ENCODE data around the gene SPNS3.

Gene SPNS3

DNA sequence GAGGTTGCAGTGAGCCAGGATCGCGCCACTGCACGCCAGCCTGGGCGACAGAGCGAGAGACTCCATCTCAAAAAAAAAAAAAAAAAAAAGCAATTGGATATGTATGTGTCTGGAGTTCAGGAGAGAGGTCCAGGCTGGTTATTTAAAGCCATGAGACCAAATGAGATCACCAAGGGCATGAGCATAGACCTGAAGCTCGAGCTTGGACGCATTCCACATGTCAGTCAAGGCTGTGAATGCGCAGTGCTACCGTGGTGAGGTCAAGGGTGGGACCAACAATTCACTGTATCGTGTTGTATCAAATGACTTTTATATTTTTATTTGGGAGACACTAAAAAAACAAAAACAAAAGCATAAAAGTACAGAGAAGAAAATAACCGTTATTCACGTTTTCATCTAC is 35.8 kb downstream of the SPNS3 start:
- DNase-seq (ENCODE audit: low spot score in 2 of 2) (no peak), ATAC-seq (ENCODE audit: low read depth) (no peak)
- Mint-ChIP-seq H3K36me3 (no peaks in the 10 kb centered on the region), H3K4me1 (no peaks in the 10 kb centered on the region), H3K27ac (no peak overlapping the region), H3K9me3 (no peaks in the 10 kb centered on the region), H3K27me3 (peaks cover 7% of the 10 kb centered on the region), H3K4me3 (no peak overlapping the region)

DNA sequence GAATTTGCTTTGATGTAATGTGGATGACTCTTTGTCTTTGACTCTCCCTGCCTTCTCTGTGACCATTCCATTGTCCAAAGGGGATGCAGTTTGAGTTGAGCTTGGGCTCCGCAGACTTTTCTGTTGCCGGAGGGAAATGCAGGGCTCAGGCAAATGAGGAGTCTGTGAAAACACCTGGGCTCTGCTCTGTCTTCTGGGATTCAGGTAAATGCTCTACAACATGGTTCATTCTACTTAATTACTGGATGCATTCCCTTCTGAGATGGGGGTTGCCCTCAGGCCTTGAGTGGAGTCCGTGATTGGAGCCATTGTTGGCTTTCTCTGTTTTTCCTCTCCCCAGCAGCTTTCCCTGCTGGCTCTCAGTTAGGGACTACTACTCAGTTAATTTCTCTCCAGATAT is 38.5 kb downstream of the SPNS3 start:
- H3K36me3 Mint-ChIP-seq: no peaks in the 10 kb centered on the region
- DNase-seq (ENCODE audit: low spot score in 2 of 2): no peak
- no peak overlapping the region for H3K27ac Mint-ChIP-seq
- no peaks in the 10 kb centered on the region for H3K9me3 Mint-ChIP-seq
- no peaks in the 10 kb centered on the region for H3K4me1 Mint-ChIP-seq
- H3K4me3 Mint-ChIP-seq: no peak overlapping the region
- H3K27me3 Mint-ChIP-seq: peaks cover 12% of the 10 kb centered on the region
- no peak for ATAC-seq (ENCODE audit: low read depth)

DNA sequence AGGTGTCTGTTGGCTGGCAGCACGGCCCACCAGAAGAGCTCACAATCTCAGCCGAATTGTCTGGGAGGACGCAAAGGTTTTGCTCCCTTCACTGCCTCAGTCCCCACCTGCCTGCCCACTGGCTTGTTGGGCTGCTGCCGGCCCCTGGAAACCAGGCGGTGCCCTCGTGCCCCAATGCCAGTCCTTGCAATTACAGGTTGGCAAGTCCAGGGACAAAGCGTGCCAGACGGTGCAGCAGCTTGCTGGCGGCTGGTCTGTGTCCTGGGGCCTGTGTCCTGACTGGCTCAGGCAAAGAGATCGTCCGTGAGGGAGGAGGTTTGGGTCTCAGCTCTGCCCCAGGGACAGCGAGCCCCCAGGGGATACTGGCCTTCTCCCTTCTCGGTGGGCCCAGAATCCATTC is 40.4 kb downstream of the SPNS3 start:
- H3K4me1 Mint-ChIP-seq: no peaks in the 10 kb centered on the region
- no peak for DNase-seq (ENCODE audit: low spot score in 2 of 2)
- H3K27ac Mint-ChIP-seq: no peak overlapping the region
- H3K9me3 Mint-ChIP-seq: no peaks in the 10 kb centered on the region
- no peak for ATAC-seq (ENCODE audit: low read depth)
- H3K4me3 Mint-ChIP-seq: no peak overlapping the region
- H3K36me3 Mint-ChIP-seq: no peaks in the 10 kb centered on the region
- peaks cover 9% of the 10 kb centered on the region for H3K27me3 Mint-ChIP-seq

GRCh38 chr17:4475001-4475400 is 41.3 kb downstream of the SPNS3 start:
- DNase-seq (ENCODE audit: low spot score in 2 of 2): no peak
- Mint-ChIP-seq H3K36me3 (no peaks in the 10 kb centered on the region), H3K27ac (no peak overlapping the region), H3K4me1 (no peaks in the 10 kb centered on the region), H3K9me3 (no peaks in the 10 kb centered on the region), H3K27me3 (peaks cover 9% of the 10 kb centered on the region), H3K4me3 (no peak overlapping the region)
- ATAC-seq (ENCODE audit: low read depth): no peak

- Mint-ChIP-seq H3K9me3 (no peaks in the 10 kb centered on the region), H3K4me3 (no peak overlapping the region), H3K27me3 (peaks cover 9% of the 10 kb centered on the region), H3K36me3 (no peaks in the 10 kb centered on the region), H3K4me1 (no peaks in the 10 kb centered on the region), H3K27ac (no peak overlapping the region)
- DNase-seq (ENCODE audit: low spot score in 2 of 2): no peak
- ATAC-seq (ENCODE audit: low read depth): no peak
Measured at GRCh38 chr17:4475463-4475862, 41.7 kb downstream of the SPNS3 start.

GRCh38 chr17:4476017-4476416 is 42.3 kb downstream of the SPNS3 start:
- H3K4me1 Mint-ChIP-seq: peaks cover 3% of the 10 kb centered on the region
- no peak for ATAC-seq (ENCODE audit: low read depth)
- peaks cover 12% of the 10 kb centered on the region for H3K27me3 Mint-ChIP-seq
- H3K27ac Mint-ChIP-seq: no peak overlapping the region
- no peak for DNase-seq (ENCODE audit: low spot score in 2 of 2)
- H3K4me3 Mint-ChIP-seq: no peak overlapping the region
- H3K36me3 Mint-ChIP-seq: no peaks in the 10 kb centered on the region
- H3K9me3 Mint-ChIP-seq: no peaks in the 10 kb centered on the region

- ATAC-seq (ENCODE audit: low read depth) (no peak), DNase-seq (ENCODE audit: low spot score in 2 of 2) (no peak)
- Mint-ChIP-seq H3K27ac (no peak overlapping the region), H3K4me1 (peaks cover 7% of the 10 kb centered on the region), H3K36me3 (no peaks in the 10 kb centered on the region), H3K27me3 (peaks cover 15% of the 10 kb centered on the region), H3K4me3 (no peak overlapping the region), H3K9me3 (no peaks in the 10 kb centered on the region)
Measured at GRCh38 chr17:4476511-4477070, 42.9 kb downstream of the SPNS3 start.

DNA sequence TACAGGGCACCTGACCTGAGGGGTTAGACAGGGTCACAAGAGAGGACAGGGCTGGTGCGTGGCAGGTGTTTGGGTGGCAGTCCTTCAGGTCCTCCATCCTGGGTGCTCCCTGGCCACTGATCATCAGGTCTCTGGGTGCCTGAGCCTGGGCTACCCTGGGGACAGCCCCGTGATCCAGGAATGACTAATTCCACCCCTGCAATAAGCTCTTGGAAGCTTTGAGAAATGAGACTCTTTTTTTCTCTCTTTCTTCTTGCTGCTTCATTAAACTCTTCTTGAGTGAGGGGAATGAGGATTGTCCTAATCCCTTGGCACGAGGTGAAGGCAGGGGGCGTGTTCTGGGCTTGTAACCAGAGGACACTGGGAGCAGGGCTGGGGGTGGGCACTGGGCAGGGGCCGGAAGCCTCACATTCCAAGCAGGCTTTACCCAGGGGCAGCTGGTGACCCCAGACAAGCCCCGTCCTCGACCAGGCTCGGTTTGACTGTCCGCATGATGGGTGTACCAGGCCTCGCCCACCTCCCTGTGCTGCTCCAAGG is 43.6 kb downstream of the SPNS3 start:
- H3K9me3 Mint-ChIP-seq: no peaks in the 10 kb centered on the region
- no peak overlapping the region for H3K27ac Mint-ChIP-seq

GRCh38 chr17:4478318-4478830 is 44.6 kb downstream of the SPNS3 start:
- Mint-ChIP-seq H3K36me3 (no peaks in the 10 kb centered on the region), H3K4me3 (no peak overlapping the region), H3K27me3 (peaks cover 15% of the 10 kb centered on the region), H3K27ac (no peak overlapping the region), H3K4me1 (peaks cover 7% of the 10 kb centered on the region), H3K9me3 (no peaks in the 10 kb centered on the region)
- ATAC-seq (ENCODE audit: low read depth): no peak
- DNase-seq (ENCODE audit: low spot score in 2 of 2): no peak

More for the DNA sequence above, 43.6 kb downstream of the SPNS3 start:
- ATAC-seq (ENCODE audit: low read depth) (no peak), DNase-seq (ENCODE audit: low spot score in 2 of 2) (no peak)
- no peaks in the 10 kb centered on the region for H3K36me3 Mint-ChIP-seq
- peaks cover 15% of the 10 kb centered on the region for H3K27me3 Mint-ChIP-seq
- peaks cover 7% of the 10 kb centered on the region for H3K4me1 Mint-ChIP-seq
- H3K4me3 Mint-ChIP-seq: no peak overlapping the region

GRCh38 chr17:4479340-4479981 is 45.7 kb downstream of the SPNS3 start:
- H3K4me1 Mint-ChIP-seq: peaks cover 7% of the 10 kb centered on the region
- no peak overlapping the region for H3K4me3 Mint-ChIP-seq
- H3K27me3 Mint-ChIP-seq: peaks cover 15% of the 10 kb centered on the region
- no peaks in the 10 kb centered on the region for H3K9me3 Mint-ChIP-seq
- DNase-seq (ENCODE audit: low spot score in 2 of 2): no peak
- H3K36me3 Mint-ChIP-seq: no peaks in the 10 kb centered on the region
- ATAC-seq (ENCODE audit: low read depth): no peak
- H3K27ac Mint-ChIP-seq: no peak overlapping the region

- Mint-ChIP-seq H3K4me1 (peaks cover 12% of the 10 kb centered on the region), H3K27ac (no peak overlapping the region), H3K4me3 (no peak overlapping the region), H3K36me3 (no peaks in the 10 kb centered on the region), H3K27me3 (peaks cover 10% of the 10 kb centered on the region), H3K9me3 (no peaks in the 10 kb centered on the region)
- no peak for ATAC-seq (ENCODE audit: low read depth)
- no peak for DNase-seq (ENCODE audit: low spot score in 2 of 2)
Measured at GRCh38 chr17:4479982-4480751, 46.4 kb downstream of the SPNS3 start.

- no peak for DNase-seq (ENCODE audit: low spot score in 2 of 2)
- Mint-ChIP-seq H3K4me3 (peak overlapping the region; percentile 64), H3K9me3 (no peaks in the 10 kb centered on the region), H3K4me1 (peaks cover 15% of the 10 kb centered on the region), H3K36me3 (no peaks in the 10 kb centered on the region), H3K27me3 (peaks cover 9% of the 10 kb centered on the region), H3K27ac (peak overlapping the region; percentile 16)
- ATAC-seq (ENCODE audit: low read depth): peak; percentile 55
Measured at GRCh38 chr17:4480929-4481898, 47.5 kb downstream of the SPNS3 start.

- no peak overlapping the region for H3K4me3 Mint-ChIP-seq
- no peaks in the 10 kb centered on the region for H3K36me3 Mint-ChIP-seq
- H3K4me1 Mint-ChIP-seq: peaks cover 20% of the 10 kb centered on the region
- no peak overlapping the region for H3K27ac Mint-ChIP-seq
- no peak for DNase-seq (ENCODE audit: low spot score in 2 of 2)
- no peak for ATAC-seq (ENCODE audit: low read depth)
- peaks cover 9% of the 10 kb centered on the region for H3K27me3 Mint-ChIP-seq
- H3K9me3 Mint-ChIP-seq: no peaks in the 10 kb centered on the region
Measured at GRCh38 chr17:4482338-4483011, 48.7 kb downstream of the SPNS3 start.

Measured in memory B cell (primary cell).